SK-N-SH treated with all-trans-retinoic acid at 6 μM for 48 hours (cell line): ENCODE data around the gene TAF11L8.
"Not testable (repeated sequence)": the region's sequence is repeated elsewhere in the genome, so short reads cannot be mapped to it uniquely, and the experiment has no call there.

Experiments used
- ARNTL ChIP-seq: fragments of 450-650 bp; formaldehyde crosslinking; IDR thresholded peaks from 2 replicates; pipeline ENCODE4 v1.5.0; 2020; ENCODE audit warnings: low read depth, mild to moderate bottlenecking, moderate library complexity, borderline replicate concordance
- CSRNP3 ChIP-seq: fragments of 250-450 bp; sonication (Bioruptor Pico); IDR thresholded peaks from 2 replicates; pipeline ENCODE4 v1.5.1; 2021; ENCODE audit warnings: mild to moderate bottlenecking, moderate library complexity
- OSR1 ChIP-seq: fragments of 250-450 bp; sonication (Bioruptor Pico); IDR thresholded peaks from 2 replicates; pipeline ENCODE4 v1.8.0; 2022; ENCODE audit warnings: moderate library complexity, mild to moderate bottlenecking, inconsistent platforms
- PATZ1 ChIP-seq: fragments of 250-450 bp; sonication (Bioruptor Pico); IDR thresholded peaks from 2 replicates; pipeline ENCODE4 v1.8.0; 2020; ENCODE audit warnings: mild to moderate bottlenecking, moderate library complexity, borderline replicate concordance
- POU6F1 ChIP-seq: fragments of 250-450 bp; sonication (Bioruptor Pico); IDR thresholded peaks from 2 replicates; pipeline ENCODE4 v1.8.0; 2021; ENCODE audit warnings: low read depth, mild to moderate bottlenecking, moderate library complexity, borderline replicate concordance
- SNAI2 ChIP-seq: fragments of 250-450 bp; sonication (Bioruptor Pico); IDR thresholded peaks from 2 replicates; pipeline ENCODE4 v1.5.0; 2020; ENCODE audit warnings: mild to moderate bottlenecking, moderate library complexity
- TCF4 ChIP-seq: fragments of 250-450 bp; sonication (Bioruptor Pico); IDR thresholded peaks from 2 replicates; pipeline ENCODE4 v1.8.0; 2021; ENCODE audit warnings: mild to moderate bottlenecking, moderate library complexity, borderline replicate concordance
- TSHZ2 ChIP-seq: fragments of 250-450 bp; sonication (Bioruptor Pico); IDR thresholded peaks from 2 replicates; pipeline ENCODE4 v1.5.0; 2020; ENCODE audit warnings: mild to moderate bottlenecking, moderate library complexity

GRCh38 chr5:17590860-17591259 lies at the start of gene TAF11L8:
- not testable (repeated sequence) for TF ChIP-seq POU6F1 (CRISPR knock-in tag); TCF4 (CRISPR knock-in tag); OSR1 (CRISPR knock-in tag); SNAI2; ARNTL; CSRNP3 (CRISPR knock-in tag); TSHZ2 (CRISPR knock-in tag); PATZ1 (CRISPR knock-in tag)
